GM21529 (cell line): ENCODE data around the gene NTRK1.

Source experiments
- ATAC-seq: cut with Tn5 transposase; IDR thresholded peaks from one replicate; pipeline ENCODE4 v1.9.1; 2021; ENCODE audit not compliant: unreplicated experiment

NTRK1 gene

DNA sequence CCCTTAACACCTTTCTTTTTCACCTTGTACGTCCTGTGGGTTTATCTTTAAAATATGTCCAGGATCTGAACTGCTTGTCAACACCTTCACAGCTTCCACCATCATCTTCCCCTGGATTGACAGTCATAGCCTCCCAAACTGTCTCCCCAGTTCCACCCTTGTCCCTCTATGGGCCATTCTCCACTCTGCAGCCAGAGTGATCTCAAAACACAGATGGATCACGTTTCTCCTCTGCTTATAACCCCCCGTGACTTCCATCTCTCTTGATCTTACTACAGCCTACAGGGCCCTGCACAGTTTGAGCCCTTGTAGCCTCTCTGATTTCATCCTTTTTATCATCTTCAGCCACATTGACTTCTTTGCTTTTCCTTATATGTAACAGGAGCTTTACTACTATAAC lies 6.0 kb upstream of the NTRK1 start:
- ATAC-seq: no peak

DNA sequence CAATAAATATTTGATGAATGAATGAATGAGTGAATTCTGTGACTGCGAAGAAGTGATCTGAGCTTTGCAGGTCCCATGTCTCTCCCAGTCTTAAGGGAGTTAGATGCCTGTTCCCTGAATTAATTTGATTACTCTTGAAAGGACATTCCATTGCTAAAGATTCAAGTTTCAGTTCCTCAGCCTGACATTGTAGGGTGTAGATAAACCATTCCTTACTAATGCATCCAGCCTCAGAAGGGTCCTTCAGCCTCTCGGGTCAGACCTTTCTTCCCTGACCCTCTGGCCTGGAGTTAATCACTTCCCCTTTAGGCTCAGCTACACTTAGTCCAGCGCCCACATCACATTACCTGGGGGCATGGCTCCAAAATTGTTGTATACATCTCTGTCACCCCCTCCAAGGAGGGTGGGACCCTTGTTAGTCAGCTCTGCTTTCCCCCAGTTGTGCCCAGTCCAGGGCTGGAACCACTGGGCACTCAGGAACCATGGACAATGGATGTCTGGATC lies 4.3 kb upstream of the NTRK1 start:
- no peak for ATAC-seq

DNA sequence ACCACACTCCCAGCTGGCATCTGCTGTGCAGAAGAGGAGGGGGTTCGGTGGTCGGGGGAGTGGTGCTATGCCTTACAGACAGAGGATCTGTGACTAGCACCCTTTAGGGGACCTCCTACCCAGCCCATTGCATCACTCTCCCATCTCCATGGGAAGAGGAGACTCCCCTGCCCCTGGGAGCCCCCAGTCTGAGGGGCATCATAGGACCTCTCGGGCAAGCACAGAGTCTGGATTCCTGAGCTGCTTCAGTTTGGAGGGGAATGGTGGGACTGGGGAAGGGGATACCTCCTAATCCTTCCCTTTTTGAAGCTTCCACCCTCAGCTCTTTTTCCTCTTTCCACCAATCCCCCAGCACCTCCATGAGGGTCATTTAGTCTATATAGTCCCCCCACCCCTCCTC lies 3.1 kb upstream of the NTRK1 start:
- no peak for ATAC-seq

- no peak for ATAC-seq
These were observed 2.1 kb upstream of the NTRK1 start for GRCh38 chr1:156858555-156858956.

DNA sequence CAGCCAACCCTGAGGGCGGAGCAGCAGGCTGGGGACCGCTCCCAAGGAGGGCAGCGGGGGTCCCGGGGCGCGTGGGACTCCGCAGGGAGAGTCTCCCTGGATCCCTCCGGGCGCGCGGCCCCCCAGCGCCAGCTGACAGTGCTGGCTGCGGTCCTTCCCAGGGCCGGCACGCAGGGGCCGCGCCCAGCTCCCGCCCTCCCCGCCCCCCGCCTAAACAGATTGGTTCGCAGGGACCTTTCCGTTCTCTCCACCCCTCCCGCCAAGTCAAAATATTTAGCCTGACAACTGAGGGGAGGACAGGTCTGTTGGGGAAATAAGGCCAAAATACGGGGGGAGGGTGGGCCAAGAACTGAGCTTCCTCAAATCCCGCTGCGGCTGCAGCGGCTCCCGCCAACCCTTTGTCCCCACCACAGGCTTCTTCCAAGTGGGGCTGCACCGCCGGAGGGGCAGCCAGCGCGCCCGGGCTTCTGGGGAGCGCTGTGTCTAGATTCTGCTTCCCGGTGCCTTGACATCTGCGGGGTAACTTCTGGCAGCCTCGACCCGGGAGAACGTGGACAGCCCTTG lies 1.6 kb upstream of the NTRK1 start, which contains the start of gene INSRR:
INSRR (minus strand) TSS at position 159 of the 564 bp plus-strand sequence. CDS start 496 bp downstream, outside the sequence.
- no peak for ATAC-seq

DNA sequence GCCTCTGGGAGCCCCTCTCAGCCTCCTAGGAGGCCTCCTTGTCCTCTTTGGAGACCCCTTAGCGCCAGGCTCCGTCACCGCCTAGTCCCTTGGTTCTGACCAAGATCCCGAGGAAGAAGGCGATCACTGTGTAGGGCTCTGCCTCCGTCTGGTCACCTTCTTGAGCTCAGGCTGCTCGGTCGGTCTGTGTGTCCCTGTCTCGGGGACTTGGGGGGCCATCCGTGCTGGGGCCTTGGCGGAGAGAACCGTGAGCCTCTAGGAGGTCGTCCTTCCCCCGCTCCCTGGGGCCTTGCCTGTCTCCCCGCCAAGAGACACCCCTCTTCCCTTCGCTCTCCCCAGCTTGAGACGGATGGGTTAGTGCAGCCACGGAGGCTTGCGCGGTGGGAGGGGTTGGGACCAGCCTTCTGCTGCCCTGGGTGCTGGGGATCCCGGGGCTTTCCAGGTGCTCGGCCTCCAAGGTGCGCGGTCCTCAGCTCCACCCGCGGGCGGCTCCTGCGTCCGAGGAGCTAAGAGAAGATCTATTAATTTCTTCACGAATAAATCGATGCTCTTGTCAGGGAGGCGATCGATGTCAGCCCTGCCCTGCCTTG lies 1.0 kb upstream of the NTRK1 start:
- ATAC-seq: no peak

DNA sequence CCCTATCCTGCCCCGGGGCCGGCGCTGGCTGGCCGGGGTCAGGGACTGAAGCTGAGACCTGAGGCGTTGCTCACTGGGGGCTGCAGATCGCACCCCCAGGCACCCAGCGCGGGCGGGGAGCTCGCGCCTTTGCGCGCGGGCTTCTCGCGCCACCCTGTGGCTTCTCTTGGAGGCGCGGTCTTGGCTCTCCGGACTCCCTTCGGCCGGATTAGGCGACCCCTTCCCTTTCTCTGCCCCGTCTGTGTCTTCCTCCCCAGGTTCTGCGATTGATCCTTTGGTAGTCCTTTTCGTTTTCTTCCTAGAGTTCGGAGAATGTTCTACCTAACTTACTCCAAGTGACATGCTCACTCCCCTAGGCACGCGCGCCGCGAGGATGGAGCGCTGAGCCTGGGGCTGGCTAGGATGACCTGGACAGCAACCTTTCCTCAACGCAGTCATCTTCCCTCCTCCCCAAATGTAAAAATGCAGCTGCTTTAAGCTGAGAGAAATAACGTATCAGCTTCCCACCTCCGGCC lies 495 bp upstream of the NTRK1 start:
- peak; percentile 53 for ATAC-seq

- no peak for ATAC-seq
These were observed 1.9 kb downstream of the NTRK1 start for GRCh38 chr1:156862584-156862983.

- no peak for ATAC-seq
These were observed 2.4 kb downstream of the NTRK1 start for GRCh38 chr1:156862997-156863599.

DNA sequence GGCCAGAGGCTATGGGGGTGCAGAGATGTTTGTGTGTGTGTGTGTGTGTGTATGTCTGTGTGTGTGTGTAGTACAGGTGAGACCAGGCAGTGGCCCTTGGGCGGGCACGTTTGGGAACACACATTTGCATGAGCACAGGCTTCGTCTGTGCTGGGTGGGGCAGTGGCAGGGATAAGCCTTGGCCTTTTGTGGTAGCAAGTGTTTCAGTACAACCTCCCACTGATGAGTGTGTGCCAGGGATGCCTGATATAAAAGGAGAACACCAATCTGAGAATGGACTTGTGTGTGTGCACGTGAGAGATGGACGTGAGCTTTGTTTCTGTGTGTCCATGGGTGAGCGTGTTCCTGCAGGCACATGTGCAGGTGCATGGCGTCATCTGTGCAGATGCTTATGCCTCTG lies 3.0 kb downstream of the NTRK1 start:
- no peak for ATAC-seq

DNA sequence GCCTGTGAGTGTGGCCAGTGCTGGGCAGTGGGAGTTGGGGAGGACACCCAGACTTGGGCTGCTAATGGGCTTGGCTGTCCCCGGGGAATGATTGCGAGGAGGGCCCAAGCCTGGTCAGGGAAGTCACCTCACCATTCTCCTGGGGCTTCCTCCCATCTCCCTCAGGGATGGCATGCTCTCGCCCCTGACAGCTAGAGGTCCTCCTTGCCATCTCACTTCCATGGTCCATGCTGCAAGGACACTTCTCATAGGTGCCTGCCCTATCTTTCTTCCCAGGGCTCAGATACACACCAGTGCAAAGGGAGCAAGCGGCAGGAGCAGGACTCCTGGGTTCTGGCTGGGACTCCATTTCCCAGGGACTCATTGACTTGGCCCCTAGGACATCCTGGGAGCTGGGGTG lies 4.1 kb downstream of the NTRK1 start:
- no peak for ATAC-seq

DNA sequence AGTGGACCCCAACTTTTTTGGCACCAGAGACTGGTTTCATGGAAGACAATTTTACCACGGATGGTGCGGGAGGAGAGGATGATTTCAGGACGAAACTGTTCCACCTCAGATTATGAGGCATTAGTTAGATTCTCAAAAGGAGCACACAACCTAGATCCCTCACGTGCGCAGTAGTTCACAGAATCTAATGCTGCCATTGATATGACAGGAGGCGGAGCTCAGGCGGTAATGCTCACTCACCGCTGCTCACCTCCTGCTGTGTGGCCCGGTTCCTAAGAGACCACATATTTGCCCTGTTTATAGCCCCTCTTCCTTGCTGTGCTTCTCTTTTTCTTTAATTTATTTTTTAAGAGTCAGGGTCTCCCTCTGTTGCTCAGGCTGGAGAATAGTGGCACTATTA lies 4.6 kb downstream of the NTRK1 start:
- ATAC-seq: no peak

DNA sequence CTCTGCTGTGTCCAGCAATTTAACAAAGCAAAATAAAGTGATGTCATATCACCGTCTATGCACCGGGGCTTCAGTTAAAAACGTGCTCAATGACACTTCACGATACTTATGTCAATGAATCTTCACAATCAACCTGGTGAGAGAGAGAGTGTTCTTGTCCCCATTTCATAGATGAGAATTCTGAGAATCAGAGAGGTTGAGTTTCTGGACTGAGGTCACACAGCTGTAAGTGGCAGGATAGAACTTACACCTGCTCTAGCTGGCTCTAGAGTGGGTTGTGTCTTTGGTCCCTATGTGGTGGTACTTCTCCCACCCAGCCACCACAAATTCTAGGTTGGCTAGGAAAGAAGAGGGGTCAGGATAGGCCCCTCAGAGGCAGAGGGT lies 5.2 kb downstream of the NTRK1 start:
- ATAC-seq: no peak

GRCh38 chr1:156866249-156866909 lies 5.7 kb downstream of the NTRK1 start:
- ATAC-seq: no peak

DNA sequence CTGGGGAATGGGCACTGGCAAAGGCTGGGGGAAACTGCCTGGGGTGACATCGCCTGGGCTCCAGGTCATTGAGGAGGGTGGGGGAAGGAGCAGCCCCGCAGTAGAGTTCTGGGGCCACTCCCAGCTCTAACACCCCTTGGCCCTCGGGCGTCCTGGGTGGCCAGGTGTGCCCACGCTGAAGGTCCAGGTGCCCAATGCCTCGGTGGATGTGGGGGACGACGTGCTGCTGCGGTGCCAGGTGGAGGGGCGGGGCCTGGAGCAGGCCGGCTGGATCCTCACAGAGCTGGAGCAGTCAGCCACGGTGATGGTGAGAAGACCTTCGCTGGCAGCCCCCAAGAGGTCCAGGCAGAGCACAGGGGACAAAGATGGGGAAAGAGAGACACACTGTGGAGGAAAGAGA lies 7.7 kb downstream of the NTRK1 start:
- no peak for ATAC-seq

DNA sequence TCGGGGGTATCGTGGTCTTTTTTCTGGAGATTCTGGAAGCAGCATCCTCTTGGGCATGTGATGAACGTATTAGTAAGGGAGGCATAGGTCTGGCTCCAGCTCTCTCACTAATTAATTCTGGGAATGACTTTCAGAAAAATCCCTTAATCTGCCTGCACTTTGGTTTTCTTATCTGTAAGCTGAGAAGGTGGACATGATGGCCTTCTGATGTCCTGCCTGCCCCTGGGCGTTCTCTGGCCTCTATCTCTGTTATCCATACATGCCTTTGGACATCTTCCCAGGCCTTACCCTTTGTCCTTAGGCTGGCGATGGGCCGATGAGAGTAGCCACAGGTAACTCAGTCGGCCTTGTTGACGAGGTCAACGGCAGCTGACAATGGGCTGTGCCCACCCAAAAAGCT lies 8.8 kb downstream of the NTRK1 start:
- ATAC-seq: no peak

DNA sequence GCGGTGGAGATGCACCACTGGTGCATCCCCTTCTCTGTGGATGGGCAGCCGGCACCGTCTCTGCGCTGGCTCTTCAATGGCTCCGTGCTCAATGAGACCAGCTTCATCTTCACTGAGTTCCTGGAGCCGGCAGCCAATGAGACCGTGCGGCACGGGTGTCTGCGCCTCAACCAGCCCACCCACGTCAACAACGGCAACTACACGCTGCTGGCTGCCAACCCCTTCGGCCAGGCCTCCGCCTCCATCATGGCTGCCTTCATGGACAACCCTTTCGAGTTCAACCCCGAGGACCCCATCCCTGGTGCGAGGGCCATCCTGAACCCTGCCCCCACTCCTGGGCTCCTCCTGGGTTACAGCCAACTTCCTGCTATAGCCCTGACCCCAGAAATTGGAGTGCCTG lies 13.0 kb downstream of the NTRK1 start:
- ATAC-seq: no peak

DNA sequence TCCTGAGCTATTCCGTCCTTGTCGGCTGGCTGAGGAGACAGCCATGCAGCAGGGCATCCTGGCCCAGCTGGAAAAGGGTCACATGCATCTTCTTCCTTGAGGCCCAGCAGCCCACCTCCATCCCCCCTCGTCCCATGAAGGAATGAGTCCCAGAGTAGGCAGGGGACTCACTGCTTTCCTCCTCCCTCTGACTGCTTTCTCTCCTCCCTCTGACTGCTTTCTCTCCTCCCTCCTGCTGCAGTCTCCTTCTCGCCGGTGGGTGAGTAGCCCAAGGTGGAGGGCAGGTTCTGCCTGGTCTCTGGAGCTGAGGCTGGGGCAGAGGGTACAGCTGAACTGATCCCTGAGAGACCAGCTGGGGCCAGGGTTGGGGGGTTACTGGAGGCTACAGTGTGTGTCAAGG lies 13.5 kb downstream of the NTRK1 start:
- no peak for ATAC-seq

DNA sequence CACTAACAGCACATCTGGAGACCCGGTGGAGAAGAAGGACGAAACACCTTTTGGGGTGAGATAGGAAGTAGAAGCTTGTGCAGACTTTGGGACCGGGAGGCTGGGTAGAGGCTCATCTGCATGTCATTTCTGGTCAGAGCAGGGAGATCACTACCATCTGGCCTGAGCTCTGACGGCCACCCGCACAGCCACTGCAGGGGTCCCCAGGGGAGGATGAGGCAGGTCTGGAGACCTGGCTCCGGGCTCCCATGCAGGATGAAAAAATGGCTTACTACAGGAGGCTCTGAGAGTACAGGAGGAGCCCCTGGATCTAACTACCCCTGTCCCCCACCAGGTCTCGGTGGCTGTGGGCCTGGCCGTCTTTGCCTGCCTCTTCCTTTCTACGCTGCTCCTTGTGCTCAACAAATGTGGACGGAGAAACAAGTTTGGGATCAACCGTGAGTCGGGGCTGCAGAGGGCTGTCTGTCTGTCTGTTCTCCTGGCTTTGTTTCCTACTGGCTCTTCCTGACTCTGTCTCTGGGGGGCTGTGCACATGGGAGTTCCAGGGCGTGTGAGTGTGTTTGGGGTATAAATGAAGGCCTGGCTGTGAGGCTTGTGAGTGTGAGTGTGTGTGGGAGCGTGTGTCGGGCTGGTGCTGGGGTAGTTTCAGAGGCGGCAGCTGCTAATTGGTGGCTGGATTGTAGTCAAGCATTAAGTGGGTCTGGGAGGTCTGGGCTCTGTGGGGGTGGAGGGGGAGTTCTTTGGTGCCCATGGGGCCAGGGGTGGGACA lies 14.1 kb downstream of the NTRK1 start:
- no peak for ATAC-seq

- ATAC-seq: no peak
These were observed 14.6 kb downstream of the NTRK1 start for GRCh38 chr1:156875341-156875615.

DNA sequence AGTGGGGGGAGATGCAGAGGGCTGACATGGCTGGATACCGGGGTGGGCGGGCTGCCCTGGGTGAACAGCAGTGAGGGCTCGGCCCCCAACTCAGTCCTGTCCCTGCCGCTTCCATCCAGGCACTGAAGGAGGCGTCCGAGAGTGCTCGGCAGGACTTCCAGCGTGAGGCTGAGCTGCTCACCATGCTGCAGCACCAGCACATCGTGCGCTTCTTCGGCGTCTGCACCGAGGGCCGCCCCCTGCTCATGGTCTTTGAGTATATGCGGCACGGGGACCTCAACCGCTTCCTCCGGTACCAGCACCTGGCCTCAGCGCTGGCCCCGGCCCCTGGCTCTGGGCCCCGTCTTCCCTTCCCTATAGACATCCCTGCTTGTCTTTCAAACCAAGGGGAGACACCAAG lies 15.6 kb downstream of the NTRK1 start:
- ATAC-seq: no peak
